B cell (primary cell): ENCODE data around the gene CLIP4. TPM values are rescaled to one million over a fixed set of nuclear protein-coding genes. Genes with fewer than 3 reads are reported as not detected.

Experiments used
- ATAC-seq: fragments of 200-7000 bp; cut with Tn5 transposase; one replicate; pipeline ENCODE4 v1.10.0; 2021; ENCODE audit warnings: low read depth, mild to moderate bottlenecking, moderate number of reproducible peaks, moderate library complexity
- CTCF ChIA-PET: fragments of 350-600 bp; sonication (Branson Sonifier 250); formaldehyde crosslinking; loops from one replicate; lab custom pipeline; 2021; ENCODE audit warnings: antibody characterized with exemption, inconsistent platforms; lab: Charles Lee
- POLR2A ChIA-PET: fragments of 350-600 bp; sonication (Branson Sonifier 250); formaldehyde crosslinking; loops from one replicate; lab custom pipeline; 2021; ENCODE audit warnings: antibody characterized with exemption; lab: Charles Lee
- DNase-seq: peaks from one replicate; pipeline ENCODE4 v3.0.0; 2013
- H2AFZ ChIP-seq: 2 replicates; pipeline ENCODE4 v1.6.1; 2012; ENCODE audit warnings: mild to moderate bottlenecking, low read depth, low read length; ENCODE audit not compliant: insufficient read depth, poor library complexity, severe bottlenecking
- H3K27ac ChIP-seq, 2 donors: 1 replicate in 1 of 2; 2 replicates in 1 of 2; pipeline ENCODE4 v1.5.1; 2012 to 2013; ENCODE audit warnings: low read length in 2 of 2, mild to moderate bottlenecking in 2 of 2, moderate library complexity in 1 of 2
- H3K27me3 ChIP-seq, 4 experiments: fragments of 200-600 bp in 1 of 4; sonication (generic) in 1 of 4; replicated peaks in 1 of 4; 1 replicate in 2 of 4; 2 replicates in 2 of 4; pipeline versions ENCODE4 v1.6.1 to v1.7.0; 2013 to 2016; ENCODE audit warnings: low read length in 3 of 4, mild to moderate bottlenecking in 2 of 4, mixed read lengths in 1 of 4, moderate library complexity in 1 of 4; ENCODE audit not compliant: insufficient read depth in 4 of 4, control insufficient read depth in 3 of 4; ENCODE audit errors: control extremely low read depth in 1 of 4
- H3K36me3 ChIP-seq, 2 experiments: replicated peaks in 1 of 2; 1 replicate in 1 of 2; 2 replicates in 1 of 2; pipeline versions ENCODE4 v1.6.1 to v1.7.1; 2013; ENCODE audit warnings: low read length in 1 of 2; ENCODE audit not compliant: insufficient read depth in 2 of 2, control insufficient read depth in 1 of 2; ENCODE audit errors: control extremely low read depth in 1 of 2, extremely low read depth in 1 of 2
- H3K4me1 ChIP-seq, 2 donors: fragments of 200-600 bp in 1 of 2; sonication (generic) in 1 of 2; 1 replicate in 1 of 2; 2 replicates in 1 of 2; pipeline versions ENCODE4 v1.5.1 to v1.6.1; 2013 to 2017; ENCODE audit warnings: low read length in 2 of 2; ENCODE audit not compliant: control insufficient read depth in 2 of 2, insufficient read depth in 2 of 2
- H3K4me2 ChIP-seq: replicated peaks from 2 replicates; pipeline ENCODE3; 2012; ENCODE audit warnings: mild to moderate bottlenecking, low read depth, low read length; ENCODE audit not compliant: poor library complexity, severe bottlenecking
- H3K4me3 ChIP-seq, 5 experiments: fragments of 200-600 bp in 1 of 5; sonication (generic) in 1 of 5; 1 replicate in 3 of 5; 2 replicates in 2 of 5; pipeline versions ENCODE4 v1.5.1 to v1.7.0; 2011 to 2016; ENCODE audit warnings: low read length in 4 of 5, mild to moderate bottlenecking in 4 of 5, low read depth in 2 of 5, control low read depth in 1 of 5, moderate library complexity in 1 of 5; ENCODE audit not compliant: insufficient read depth in 1 of 5; ENCODE audit errors: control extremely low read depth in 1 of 5, extremely low read depth in 1 of 5
- H3K79me2 ChIP-seq: fragments of 200-600 bp; sonication (generic); one replicate; pipeline ENCODE4 v1.6.0; 2016; ENCODE audit warnings: low read length; ENCODE audit not compliant: control insufficient read depth, insufficient read depth
- H3K9ac ChIP-seq: fragments of 200-600 bp; sonication (generic); 2 replicates; pipeline ENCODE4 v1.6.1; 2017; ENCODE audit warnings: mild to moderate bottlenecking, low read length, moderate library complexity
- H3K9me3 ChIP-seq, 3 donors: one replicate each; pipeline versions ENCODE4 v1.6.1 to v1.7.1; 2013; ENCODE audit warnings: low read length in 2 of 3; ENCODE audit not compliant: control insufficient read depth in 2 of 3, insufficient read depth in 1 of 3; ENCODE audit errors: control extremely low read depth in 1 of 3
- H4K20me1 ChIP-seq: 2 replicates; pipeline ENCODE4 v1.6.0; 2012; ENCODE audit warnings: mild to moderate bottlenecking, low read length; ENCODE audit not compliant: insufficient read depth, control insufficient read depth, poor library complexity, severe bottlenecking
- H3K27ac Mint-ChIP-seq: one replicate; pipeline ENCODE4 v1.8.0; 2021; ENCODE audit warnings: mixed read lengths
- H3K27me3 Mint-ChIP-seq: one replicate; pipeline ENCODE4 v1.8.0; 2021; ENCODE audit warnings: mixed read lengths
- H3K4me1 Mint-ChIP-seq: one replicate; pipeline ENCODE4 v1.8.0; 2021; ENCODE audit warnings: mixed read lengths
- H3K4me3 Mint-ChIP-seq: one replicate; pipeline ENCODE4 v1.8.0; 2021; ENCODE audit warnings: mixed read lengths
- H3K9me3 Mint-ChIP-seq: one replicate; pipeline ENCODE4 v1.8.0; 2022; ENCODE audit warnings: mixed read lengths; ENCODE audit not compliant: insufficient read depth
- EZH2 ChIP-seq: IDR thresholded peaks from 2 replicates; pipeline ENCODE4 v1.6.1; 2012; ENCODE audit warnings: borderline replicate concordance, low read depth, mild to moderate bottlenecking, moderate library complexity, low read length; ENCODE audit not compliant: insufficient read depth, poor library complexity, severe bottlenecking
- WGBS: methylation state at CpG from one replicate; pipeline ENCODE4 v1.1.5; 2013; ENCODE audit warnings: missing lambda C conversion rate; ENCODE audit not compliant: insufficient coverage; 5-methylcytosine and 5-hydroxymethylcytosine counted together
- intact Hi-C: fragments of 100-400 bp; cut with micrococcal nuclease; formaldehyde crosslinking; loops from one replicate; pipeline ENCODE4 v1.10.0; 2022
- polyA plus RNA-seq: library from polyadenylated mRNA; depleted of rRNA; stranded (reverse); fragments of >200 nt; gene quantifications from 2 replicates; pipeline ENCODE4 v1.2.3, GENCODE V29; 2012
- total RNA-seq, 2 donors: library from RNA; stranded (reverse); fragments of 120-200 nt in 1 of 2; gene quantifications; 1 replicate in 1 of 2; 2 replicates in 1 of 2; pipeline versions ENCODE4 v1.2.3 to v1.2.4, GENCODE V29; 2013 to 2022
- TF ChIP-seq, protein P1 (sequence below): fragments of 200-600 bp; IDR thresholded peaks from one replicate; pipeline ENCODE4 v1.8.0; 2022; ENCODE audit warnings: antibody characterized with exemption, mild to moderate bottlenecking

Gene CLIP4
- total and polyA plus RNA-seq, 2 donors (not counting 1 experiment from before 2014, with no cell fraction given) = 4.0 to 20.8 TPM

DNA sequence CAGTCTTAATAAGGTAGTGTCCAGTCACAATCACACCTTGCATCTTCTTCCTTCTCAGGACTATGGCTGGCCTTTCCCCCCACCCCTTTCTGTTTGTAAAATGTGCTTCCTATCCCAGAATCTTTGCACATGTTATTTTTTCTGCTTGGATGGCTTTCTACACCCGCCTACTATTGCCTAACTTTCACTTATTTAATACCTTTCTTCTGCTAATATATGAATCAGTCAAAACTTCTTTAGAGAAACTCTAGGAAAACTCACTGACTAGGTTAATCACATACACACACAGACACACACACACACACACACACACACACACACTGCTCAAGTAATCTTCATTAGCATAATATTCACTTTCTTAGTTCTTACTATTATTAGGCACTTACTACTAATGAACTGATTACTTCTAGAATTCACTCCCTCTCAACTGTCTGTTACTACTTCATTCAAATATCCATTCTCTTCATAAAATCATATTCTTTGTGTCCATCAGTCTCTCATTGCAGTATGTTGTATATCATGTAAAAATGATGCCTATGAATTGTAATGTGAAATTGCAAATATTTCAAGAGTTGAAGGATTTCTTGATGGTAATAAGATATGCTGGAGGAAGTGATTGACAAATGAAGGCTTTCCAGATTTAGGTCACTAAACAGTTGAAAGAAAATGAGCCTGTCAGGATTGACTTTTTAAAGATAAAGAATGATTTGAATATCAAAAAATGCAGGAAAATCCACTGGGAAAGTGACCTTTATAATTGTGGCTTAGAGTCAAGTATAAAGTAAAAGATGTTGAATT lies 51.2 kb downstream of the CLIP4 start:
- no peaks in the 10 kb centered on the region for H3K9me3 ChIP-seq
- no peaks in the 10 kb centered on the region for H3K79me2 ChIP-seq
- H3K36me3 ChIP-seq = no peaks in the 10 kb centered on the region
- no peak overlapping the region for H3K4me3 Mint-ChIP-seq
- H3K4me1 Mint-ChIP-seq = peaks cover 3% of the 10 kb centered on the region
- H3K4me3 ChIP-seq = no peak overlapping the region
- CTCF ChIA-PET = no interaction called here
- H3K4me2 ChIP-seq = no peak overlapping the region
- H2AFZ ChIP-seq = no peak overlapping the region
- no peaks in the 10 kb centered on the region for H3K9me3 Mint-ChIP-seq
- no peaks in the 10 kb centered on the region for H3K4me1 ChIP-seq
- no peaks in the 10 kb centered on the region for H3K27me3 Mint-ChIP-seq
- no peak overlapping the region for H3K9ac ChIP-seq
- H3K27ac ChIP-seq = no peak overlapping the region
- POLR2A ChIA-PET = no interaction called here
- H3K27ac Mint-ChIP-seq = no peak overlapping the region
- H4K20me1 ChIP-seq = no peaks in the 10 kb centered on the region
- 89% methylated on average over 1 of the region's 1 CpG for WGBS
- TF ChIP-seq, protein P1, sequence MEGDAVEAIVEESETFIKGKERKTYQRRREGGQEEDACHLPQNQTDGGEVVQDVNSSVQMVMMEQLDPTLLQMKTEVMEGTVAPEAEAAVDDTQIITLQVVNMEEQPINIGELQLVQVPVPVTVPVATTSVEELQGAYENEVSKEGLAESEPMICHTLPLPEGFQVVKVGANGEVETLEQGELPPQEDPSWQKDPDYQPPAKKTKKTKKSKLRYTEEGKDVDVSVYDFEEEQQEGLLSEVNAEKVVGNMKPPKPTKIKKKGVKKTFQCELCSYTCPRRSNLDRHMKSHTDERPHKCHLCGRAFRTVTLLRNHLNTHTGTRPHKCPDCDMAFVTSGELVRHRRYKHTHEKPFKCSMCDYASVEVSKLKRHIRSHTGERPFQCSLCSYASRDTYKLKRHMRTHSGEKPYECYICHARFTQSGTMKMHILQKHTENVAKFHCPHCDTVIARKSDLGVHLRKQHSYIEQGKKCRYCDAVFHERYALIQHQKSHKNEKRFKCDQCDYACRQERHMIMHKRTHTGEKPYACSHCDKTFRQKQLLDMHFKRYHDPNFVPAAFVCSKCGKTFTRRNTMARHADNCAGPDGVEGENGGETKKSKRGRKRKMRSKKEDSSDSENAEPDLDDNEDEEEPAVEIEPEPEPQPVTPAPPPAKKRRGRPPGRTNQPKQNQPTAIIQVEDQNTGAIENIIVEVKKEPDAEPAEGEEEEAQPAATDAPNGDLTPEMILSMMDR = no peak
- no peak for TF ChIP-seq EZH2
- no peaks in the 10 kb centered on the region for H3K27me3 ChIP-seq
- intact Hi-C loops = no loop called here
- ATAC-seq (no peak), DNase-seq (no peak)

GRCh38 chr2:29174937-29175336 lies 59.7 kb downstream of the CLIP4 start:
- H3K9ac ChIP-seq = no peak overlapping the region
- no peaks in the 10 kb centered on the region for H3K9me3 ChIP-seq
- no peak overlapping the region for H3K27ac ChIP-seq
- no peaks in the 10 kb centered on the region for H3K36me3 ChIP-seq
- no peaks in the 10 kb centered on the region for H3K4me1 Mint-ChIP-seq
- DNase-seq = no peak
- H3K27me3 ChIP-seq = no peaks in the 10 kb centered on the region
- H4K20me1 ChIP-seq = no peaks in the 10 kb centered on the region
- no peaks in the 10 kb centered on the region for H3K9me3 Mint-ChIP-seq
- H2AFZ ChIP-seq = no peak overlapping the region
- H3K4me1 ChIP-seq = no peaks in the 10 kb centered on the region
- POLR2A ChIA-PET = no interaction called here
- no peak for TF ChIP-seq EZH2
- TF ChIP-seq, protein P1 = no peak
- 100% methylated on average over 2 of the region's 2 CpGs for WGBS
- H3K4me2 ChIP-seq = no peak overlapping the region
- H3K27me3 Mint-ChIP-seq = no peaks in the 10 kb centered on the region
- no peak overlapping the region for H3K4me3 Mint-ChIP-seq
- intact Hi-C loops = no loop called here
- CTCF ChIA-PET = no interaction called here
- no peak overlapping the region for H3K27ac Mint-ChIP-seq
- no peaks in the 10 kb centered on the region for H3K79me2 ChIP-seq
- ATAC-seq = no peak
- no peak overlapping the region for H3K4me3 ChIP-seq
